HG03520 (cell line): Measurements from ENCODE around the gene ITIH3.
"Not testable (repeated sequence)": the region's sequence is repeated elsewhere in the genome, so short reads cannot be mapped to it uniquely, and the experiment has no call there.

ENCODE experiments used
- ATAC-seq: cut with Tn5 transposase; IDR thresholded peaks from one replicate; pipeline ENCODE4 v1.9.1; 2021; ENCODE audit warnings: mild to moderate bottlenecking, moderate library complexity; ENCODE audit not compliant: unreplicated experiment

Gene ITIH3, protein sequence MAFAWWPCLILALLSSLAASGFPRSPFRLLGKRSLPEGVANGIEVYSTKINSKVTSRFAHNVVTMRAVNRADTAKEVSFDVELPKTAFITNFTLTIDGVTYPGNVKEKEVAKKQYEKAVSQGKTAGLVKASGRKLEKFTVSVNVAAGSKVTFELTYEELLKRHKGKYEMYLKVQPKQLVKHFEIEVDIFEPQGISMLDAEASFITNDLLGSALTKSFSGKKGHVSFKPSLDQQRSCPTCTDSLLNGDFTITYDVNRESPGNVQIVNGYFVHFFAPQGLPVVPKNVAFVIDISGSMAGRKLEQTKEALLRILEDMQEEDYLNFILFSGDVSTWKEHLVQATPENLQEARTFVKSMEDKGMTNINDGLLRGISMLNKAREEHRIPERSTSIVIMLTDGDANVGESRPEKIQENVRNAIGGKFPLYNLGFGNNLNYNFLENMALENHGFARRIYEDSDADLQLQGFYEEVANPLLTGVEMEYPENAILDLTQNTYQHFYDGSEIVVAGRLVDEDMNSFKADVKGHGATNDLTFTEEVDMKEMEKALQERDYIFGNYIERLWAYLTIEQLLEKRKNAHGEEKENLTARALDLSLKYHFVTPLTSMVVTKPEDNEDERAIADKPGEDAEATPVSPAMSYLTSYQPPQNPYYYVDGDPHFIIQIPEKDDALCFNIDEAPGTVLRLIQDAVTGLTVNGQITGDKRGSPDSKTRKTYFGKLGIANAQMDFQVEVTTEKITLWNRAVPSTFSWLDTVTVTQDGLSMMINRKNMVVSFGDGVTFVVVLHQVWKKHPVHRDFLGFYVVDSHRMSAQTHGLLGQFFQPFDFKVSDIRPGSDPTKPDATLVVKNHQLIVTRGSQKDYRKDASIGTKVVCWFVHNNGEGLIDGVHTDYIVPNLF

DNA sequence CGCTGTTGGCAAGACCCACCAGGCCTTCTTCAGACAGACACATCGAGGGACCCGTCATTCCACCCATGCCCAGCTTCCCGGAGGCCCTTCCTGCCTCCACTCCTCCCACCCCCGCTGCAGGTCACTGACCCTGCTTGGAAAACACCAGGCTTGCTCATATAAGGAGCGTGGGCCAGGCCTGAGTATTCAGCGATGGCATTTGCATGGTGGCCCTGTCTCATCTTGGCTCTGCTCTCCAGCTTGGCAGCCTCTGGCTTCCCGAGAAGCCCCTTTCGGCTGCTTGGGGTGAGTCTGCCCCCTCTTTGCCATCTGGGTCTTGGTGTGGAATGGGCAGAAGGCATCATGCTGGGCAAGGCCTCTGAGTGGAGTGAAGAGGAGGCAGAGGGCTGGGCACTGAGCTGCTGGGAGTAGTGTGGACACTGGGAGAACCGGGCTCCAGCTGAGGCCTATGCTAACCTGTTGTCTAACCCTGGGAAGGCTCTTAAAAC lies at the start of gene ITIH3:
Gene ITIH3, plus strand, starts transcription at position 185 of the 488 bp plus-strand sequence. Its CDS starts 8 bp downstream, at position 193.
- ATAC-seq: no peak

DNA sequence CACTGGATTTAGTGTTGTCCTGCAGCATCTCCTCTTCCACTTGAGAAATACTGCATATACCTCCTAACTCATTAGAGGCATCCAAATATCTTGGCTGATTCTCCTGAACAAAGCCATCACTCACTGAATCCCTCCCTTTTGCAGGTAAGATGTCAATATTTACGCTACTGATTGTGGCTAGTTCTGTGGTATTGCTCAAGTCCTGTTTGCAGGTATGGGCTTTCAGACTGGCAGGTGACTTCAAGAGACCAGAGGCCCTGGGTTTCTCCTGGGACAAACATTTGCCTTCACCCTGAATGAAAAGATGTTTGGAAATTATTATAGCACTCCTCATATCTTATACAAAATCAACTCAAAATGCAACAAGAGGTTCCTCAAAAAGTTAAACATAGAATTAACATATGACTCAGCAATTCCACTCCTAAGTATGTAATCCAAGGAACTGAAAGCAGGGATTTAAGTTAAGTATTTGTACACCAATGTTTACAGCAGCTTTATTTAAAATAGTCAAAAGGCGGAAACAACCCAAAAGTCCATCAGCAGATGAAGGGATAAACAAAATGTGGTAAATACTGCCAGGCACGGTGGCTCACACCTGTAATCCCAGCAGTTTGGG lies 42.4 kb upstream of the ITIH3 start:
- ATAC-seq: no peak

DNA sequence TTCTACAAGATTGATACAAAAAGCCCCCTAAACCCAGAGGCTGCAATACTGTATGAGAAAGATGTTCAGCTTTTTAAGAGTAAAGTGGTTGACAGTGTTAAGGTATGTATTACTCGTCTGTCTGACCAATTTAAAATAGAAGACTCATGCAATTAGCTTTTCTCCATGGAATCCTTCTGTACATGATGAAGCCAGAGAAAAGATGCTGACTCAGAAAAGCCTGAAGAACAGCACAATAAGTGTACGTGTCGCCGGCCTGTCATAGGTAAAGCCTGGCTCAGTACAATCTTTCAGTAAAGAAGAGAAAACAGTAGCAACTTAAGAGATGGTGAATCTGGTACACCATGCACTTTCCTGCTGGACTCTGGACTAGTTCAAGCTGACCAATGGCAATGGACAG lies 40.2 kb upstream of the ITIH3 start:
- no peak for ATAC-seq

DNA sequence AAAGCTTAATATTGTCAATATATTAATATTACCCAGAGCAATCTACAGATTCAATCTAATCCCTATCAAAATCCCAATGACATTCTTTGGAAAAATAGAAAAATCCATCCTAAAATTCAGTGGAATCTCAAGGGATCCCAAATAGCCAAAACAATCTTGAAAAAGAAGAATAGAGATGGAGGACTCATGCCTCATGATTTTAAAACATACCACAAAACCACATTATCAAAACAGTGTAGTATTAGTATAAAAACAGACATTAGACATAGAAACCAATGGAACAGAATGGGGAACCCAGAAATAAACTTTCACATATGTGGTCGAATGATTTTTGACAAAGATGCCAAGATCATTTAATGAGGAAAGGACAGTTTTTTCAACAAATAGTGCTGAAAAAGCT lies 38.5 kb upstream of the ITIH3 start:
- ATAC-seq: no peak

DNA sequence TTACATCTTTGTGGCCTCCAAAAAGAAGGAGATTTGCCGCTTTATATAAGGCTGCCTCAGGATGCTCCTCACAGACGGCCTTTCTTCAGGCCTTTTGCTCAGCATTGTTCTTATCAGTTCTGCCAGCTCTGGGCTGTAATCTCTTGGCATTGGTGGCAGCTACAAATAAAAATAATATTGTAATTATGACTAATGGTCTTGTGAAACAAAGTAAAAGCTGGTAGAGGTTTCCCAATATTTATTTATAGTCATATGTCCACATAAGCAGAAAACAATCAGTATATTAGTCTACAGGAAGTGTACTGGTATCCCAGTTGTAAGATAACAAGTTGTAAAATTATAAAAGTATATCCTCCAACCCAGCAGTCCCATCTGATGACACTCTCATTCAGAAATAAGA lies 31.1 kb upstream of the ITIH3 start:
- no peak for ATAC-seq

DNA sequence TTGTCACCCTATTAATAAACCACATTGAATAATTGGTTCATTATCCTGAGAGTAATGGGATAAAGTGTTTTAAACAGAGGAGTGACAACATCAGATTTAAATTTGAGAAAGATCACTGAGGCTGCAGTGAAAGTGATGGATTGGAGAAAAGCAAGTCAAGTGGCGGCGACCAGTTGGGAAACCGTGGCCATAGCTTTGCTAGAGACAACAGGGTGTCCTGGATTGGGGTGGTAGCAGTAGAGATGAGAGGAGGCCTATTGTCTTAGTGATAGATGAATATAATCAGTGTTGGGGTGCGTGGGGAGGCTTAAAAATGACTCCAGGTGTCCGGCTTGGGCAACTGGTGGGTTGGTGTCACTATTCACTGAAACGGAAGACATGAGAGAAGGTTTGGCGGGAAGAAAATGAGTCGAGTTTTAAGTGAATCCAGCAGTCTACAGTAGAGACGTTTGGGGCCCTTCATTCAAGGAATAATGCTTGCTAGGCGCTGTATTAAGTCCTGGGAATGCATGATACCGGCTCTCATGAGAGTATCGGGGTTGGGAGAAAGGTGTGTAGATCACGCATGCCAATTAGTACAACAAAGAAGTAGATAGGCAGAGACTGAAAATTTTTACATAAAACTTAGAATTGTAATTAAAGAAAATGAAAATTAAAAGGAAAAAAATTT lies 24.7 kb upstream of the ITIH3 start:
- ATAC-seq: no peak

DNA sequence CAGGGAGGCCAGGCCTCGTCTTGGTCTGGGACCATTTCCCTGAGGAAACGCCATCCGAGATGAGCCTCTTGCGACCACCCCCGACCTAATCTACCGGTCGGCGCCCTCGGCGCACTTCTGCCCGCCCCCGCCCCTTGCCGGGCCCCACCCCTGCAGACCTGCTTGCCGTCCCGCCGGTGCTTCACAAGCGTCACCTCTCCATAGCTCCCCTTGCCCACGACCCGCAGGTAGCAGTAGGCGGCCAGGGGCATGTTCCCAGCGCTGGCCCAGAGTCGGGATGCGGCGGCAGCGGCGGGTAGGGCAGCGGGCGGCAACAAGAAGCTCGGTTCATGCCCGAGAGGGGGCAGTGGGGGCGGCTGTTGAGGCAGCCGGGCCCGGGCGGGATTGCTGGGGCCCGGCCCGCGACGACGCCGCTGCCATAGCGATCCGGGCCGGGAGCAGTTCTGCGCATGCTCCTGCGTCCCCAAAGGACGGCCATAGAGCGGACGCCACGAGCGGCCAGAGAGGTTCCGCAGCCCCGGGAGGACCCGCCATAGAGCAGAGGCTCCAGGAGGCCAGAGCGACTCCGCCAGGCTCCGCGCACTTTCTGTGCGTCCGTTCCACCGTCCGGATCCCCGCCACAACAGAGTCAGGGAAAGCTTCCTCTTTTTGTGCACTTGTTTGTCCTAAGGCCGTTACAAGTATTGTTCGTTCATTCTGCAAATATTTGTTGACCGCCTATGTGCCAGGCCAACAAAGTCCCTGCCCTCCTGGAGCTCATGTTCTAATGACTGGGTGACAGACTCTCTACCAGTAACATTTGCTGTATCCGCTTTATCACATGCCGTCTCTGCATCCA lies 23.9 kb upstream of the ITIH3 start, which contains the start of gene NEK4:
Gene NEK4, minus strand, starts transcription at position 445 of the 838 bp plus-strand sequence. Its CDS starts 194 bp downstream, at position 251.
- ATAC-seq: peak; percentile 90

DNA sequence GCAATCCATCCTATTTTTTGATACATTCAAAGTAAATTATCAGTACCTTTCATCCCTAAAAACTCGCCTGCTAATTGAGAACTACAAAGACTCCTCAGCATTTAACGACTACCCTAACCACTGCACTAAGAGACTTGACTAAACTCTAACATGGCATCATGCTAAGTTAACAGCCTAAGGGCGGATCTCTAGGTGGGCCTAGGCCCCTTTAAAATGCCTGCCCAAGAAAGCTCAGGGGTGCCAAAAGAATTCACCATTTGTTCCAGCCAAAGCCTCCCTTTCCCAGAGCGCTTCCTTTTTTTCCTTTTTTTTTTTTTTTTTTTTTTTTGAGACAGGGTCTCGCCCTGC lies 23.3 kb upstream of the ITIH3 start:
- ATAC-seq: no peak

DNA sequence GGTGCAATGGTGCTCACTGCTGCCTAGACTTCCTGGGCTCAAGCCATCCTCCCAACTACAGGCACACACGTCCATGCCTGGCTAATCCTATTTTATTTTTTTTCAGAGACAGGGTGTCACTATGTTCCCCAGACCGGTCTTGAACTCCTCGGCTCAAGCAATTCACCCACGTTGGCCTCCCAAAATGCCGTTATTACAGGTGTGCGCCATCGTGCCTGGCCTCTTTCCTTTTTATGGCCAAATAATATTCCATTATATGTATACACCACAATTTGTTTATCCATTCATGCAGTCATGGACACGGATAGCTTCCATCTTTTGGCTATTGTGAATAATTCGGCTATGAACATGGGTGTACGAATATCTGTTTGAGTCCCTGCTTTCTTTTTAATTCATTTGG lies 22.9 kb upstream of the ITIH3 start:
- ATAC-seq: no peak

DNA sequence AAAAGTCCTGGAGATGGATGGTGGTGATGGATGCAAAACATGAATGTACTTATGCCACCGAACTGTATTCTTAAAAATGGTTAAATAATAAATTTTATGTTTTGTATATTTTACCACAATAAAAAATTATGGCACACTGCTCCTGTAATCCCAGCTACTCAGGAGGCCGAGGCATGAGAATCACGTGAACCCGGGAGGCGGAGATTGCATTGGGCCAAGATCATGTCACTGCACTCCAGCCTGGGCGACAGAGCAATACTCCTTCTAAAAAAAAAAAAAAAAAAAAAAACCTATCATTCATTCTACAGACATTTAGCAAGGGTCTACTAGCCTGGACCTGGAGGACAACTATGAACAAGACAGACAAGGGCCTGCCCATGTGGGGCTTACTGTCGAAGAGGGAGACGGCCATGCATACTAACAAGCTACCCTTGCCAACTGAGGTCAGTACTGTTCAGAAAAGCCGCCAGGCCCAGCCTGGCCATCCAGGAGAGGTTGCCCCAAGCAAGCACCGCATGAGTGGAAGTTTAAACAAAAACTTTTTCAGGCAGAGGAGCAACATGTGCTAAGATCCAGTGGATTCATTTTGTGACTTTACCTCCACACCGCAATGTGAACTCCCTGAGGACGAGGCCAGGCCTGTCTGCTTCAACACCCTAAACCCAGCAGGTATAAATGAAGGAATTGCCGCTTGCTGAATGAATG lies 21.1 kb upstream of the ITIH3 start:
- ATAC-seq: no peak

DNA sequence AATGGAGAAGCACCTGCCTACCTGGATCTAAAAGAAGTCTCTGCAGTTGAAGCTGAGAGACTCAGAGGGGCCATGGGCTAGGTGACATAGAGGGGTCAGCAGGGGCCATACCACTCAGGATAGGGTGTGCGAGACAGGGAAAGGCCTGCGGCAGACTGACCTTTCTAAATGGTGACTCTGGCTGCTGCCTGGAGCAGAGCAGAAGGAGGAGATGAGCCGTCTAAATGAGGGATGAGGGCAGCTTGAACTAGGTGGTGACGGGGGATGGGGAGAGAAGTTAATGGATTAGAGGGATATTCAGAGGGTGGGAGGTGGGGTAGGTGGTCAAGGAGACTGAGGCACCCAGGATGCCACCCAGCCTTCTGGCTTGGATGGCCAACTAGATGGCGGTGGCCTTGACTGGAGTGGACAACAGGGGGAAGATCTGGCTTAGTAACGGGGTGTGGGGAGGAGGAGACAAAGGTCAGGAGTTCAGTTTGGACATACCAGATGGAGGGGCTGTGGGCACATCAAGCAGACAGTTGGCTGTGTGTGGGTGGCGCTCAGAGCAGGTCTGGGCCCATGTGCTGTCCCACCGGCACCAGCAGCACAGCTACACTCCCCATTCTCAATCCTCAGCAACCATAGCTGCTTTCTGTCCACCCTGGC lies 20.4 kb upstream of the ITIH3 start:
- no peak for ATAC-seq

DNA sequence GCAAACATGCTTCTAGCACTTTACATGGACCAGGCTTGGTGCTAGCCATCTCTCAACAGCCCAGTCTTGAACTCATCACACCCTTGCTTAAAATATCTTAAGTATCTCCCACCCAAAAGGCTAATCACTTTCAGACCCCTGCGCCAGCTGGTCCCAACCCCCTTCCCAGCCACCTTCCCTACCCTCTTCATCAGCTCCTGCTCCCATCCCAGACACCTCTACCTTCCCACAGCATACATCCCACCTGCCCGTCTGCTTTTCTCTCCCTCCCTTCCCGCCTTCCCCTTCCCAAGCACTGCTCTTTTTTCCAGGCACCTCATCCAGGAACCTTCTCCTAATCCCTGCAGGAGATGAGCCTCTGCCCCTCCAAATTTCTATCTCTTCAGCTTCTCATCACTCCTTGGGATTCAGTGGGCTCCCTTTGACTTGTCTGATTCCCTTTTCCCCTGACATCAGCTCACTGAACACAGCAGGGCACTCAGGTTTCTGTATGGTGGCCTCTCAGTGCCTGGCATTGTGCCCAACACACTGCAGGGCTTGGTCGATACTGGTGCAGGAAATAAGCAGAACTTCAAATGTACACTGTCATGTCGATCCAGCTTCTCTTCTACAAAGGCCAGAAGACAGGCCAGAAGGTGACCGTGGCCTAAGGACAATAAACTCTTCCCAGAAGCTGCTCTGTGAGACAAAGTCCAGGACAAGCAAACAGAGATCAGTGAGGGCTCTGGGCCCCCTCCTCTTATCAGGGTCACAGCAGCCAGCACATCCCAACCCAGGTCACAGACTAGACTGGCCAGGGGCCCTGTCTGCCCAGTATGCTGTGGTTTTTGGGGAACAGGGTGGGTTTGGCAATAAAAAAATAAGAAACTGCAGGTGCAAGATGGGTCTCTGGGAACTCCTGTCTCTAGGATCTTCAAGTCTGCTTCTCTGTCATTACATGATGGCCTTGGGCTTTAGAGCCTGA lies 19.4 kb upstream of the ITIH3 start:
- ATAC-seq: no peak

DNA sequence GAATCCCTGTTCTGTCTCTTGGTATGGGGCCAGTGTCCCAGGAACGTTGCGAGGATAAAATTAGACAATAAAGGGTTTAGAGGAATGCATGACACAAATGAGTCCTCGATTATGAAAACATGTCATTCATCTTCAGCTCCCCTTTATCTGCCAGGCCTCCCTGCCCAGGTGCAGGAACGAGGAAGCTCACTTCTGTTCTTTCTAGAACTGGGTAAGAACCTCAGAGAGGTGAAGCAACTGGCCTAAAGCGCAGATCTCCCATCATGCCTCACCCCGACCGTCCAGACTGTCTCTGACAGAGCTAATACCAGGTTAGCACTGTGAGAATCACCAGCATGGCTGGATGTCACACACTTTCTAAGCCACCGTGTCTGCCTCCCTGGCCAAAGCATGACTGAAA lies 18.7 kb upstream of the ITIH3 start:
- ATAC-seq: no peak

DNA sequence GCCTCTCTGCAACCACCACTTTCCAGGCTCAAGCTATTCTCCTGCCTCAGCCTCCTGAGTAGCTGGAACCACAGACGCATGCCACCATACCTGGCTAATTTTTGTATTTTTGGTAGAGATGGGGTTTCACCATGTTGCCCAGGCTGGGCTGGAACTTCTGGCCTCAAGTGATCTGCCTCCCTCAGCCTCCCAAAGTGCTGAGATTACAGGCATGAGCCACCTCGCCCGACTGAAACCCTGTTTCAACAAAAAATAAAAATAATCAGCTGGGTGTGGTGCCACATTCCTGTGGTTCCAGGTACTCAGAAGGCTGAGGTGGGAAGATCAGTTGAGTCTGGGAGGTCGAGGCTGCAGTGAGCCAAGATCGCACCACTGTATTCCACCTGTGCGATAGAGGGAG lies 18.1 kb upstream of the ITIH3 start:
- ATAC-seq: not testable (repeated sequence)

DNA sequence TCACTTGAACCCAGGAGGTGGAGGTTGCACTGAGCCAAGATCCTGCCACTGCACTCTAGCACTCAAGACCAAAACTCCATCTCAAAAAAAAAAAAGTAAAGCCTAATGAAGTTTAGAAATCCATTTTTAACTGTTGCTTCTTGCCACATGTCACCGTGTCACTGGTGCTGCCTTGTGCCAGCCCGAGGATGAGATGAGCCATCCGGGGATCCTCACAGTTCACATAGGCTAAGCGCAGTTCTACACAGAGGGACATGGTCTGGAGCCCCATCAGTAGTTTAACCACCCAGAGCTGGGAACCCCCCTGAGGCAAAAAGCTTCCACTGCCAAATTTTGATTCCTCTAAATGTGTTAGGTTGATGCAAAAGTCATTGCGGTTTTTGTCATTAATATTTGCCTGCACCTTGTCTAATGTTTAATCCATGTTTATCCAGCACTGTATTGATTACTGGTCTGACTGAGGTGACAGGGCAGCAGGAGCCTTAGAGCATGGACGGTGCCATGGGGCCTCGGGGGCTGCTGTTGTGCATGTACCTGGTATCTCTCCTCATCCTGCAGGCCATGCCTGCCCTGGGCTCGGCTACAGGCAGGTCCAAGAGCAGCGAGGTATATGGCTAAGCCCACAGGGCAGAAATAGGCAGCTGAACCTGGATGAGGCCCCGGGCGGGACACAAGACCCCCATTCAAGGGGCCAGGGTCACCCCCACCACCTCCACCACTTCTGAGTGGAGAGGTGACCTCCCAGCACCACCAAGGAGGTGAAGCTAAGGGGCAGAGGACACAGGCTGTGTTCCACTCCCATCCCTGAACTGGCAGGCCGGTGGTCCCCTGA lies 17.3 kb upstream of the ITIH3 start, which contains the start of gene ITIH1:
Gene ITIH1, plus strand, starts transcription at position 473 of the 832 bp plus-strand sequence. Its CDS starts 17 bp downstream, at position 490.
- no peak for ATAC-seq

DNA sequence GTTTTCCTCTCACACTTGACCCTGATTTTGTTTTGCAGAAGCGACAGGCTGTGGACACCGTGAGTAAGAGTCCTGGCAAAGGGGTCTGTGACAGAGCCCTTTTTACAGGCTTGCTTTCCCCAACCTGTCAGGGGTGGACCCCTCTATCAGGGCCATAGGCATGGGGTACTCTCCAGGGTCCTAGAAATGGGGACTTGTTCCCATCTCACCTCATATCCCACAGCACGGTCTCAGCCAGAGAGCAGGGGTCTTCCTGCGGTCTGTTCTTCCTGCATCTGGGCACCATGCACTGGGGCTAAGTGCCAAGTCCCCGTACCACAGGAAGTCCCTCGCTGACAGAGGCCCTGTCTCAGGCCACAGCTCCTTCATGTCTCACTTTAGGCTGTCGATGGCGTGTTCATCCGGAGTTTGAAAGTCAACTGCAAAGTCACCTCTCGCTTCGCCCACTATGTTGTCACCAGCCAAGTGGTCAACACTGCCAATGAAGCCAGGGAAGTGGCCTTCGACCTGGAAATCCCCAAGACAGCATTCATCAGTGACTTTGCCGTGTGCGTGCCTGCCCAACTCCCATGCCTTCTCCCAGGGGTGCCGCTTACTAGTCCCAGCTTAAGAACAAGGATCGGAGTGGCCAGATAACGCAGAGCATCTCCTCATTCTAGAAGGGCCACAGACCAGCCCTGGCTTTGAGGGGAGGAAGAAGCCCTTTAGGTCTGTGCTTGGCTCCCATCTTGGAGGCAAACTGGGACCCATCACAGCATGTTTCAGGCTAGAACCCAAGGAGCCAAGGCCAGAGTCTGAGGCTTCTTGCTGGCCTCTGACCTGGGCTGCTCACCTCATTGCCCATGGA lies 16.4 kb upstream of the ITIH3 start:
- ATAC-seq: no peak
